DMS53 treated with DMSO at 0.1 percent for 48 hours (cell line): ENCODE measurements around the gene GTPBP4.
A peak's percentile ranks its signal among the peaks of the same experiment; 100 is the strongest.

Experiments used
- DNase-seq: peaks from one replicate; lab custom pipeline; 2025; ENCODE audit not compliant: unreplicated experiment; lab: John Stamatoyannopoulos, UW

Gene GTPBP4

GRCh38 chr10:966466-967235, 21.6 kb upstream of the GTPBP4 start:
- DNase-seq, result no peak

GRCh38 chr10:968546-969199, 19.6 kb upstream of the GTPBP4 start:
- no peak for DNase-seq

GRCh38 chr10:969473-970150, 18.6 kb upstream of the GTPBP4 start:
- no peak for DNase-seq

GRCh38 chr10:970311-971149, 17.7 kb upstream of the GTPBP4 start:
- DNase-seq, result peak; percentile 99

GRCh38 chr10:971150-971542, 17.1 kb upstream of the GTPBP4 start:
- DNase-seq, result peak; percentile 25

GRCh38 chr10:971613-972012, 16.6 kb upstream of the GTPBP4 start:
- DNase-seq, result no peak

- DNase-seq, result no peak
Observed at GRCh38 chr10:972763-973162, 15.5 kb upstream of the GTPBP4 start.

GRCh38 chr10:974038-974784, 14.0 kb upstream of the GTPBP4 start:
- DNase-seq, result peak; percentile 96

- no peak for DNase-seq
Observed at GRCh38 chr10:974785-975074, 13.5 kb upstream of the GTPBP4 start.

- no peak for DNase-seq
Observed at GRCh38 chr10:976316-976715, 11.9 kb upstream of the GTPBP4 start.

- DNase-seq, result peak; percentile 9
Observed at GRCh38 chr10:978826-979421, 9.3 kb upstream of the GTPBP4 start.

GRCh38 chr10:980468-981093, 7.7 kb upstream of the GTPBP4 start:
- DNase-seq, result no peak

- DNase-seq, result no peak
Observed at GRCh38 chr10:983401-983800, 4.8 kb upstream of the GTPBP4 start.

GRCh38 chr10:983971-984655, 4.1 kb upstream of the GTPBP4 start:
- DNase-seq, result no peak

GRCh38 chr10:985361-985760, 2.9 kb upstream of the GTPBP4 start:
- DNase-seq, result no peak

- DNase-seq, result peak; percentile 92
Observed at GRCh38 chr10:986137-986825, 2.0 kb upstream of the GTPBP4 start.

- DNase-seq, result no peak
Observed at GRCh38 chr10:986881-987619, 1.2 kb upstream of the GTPBP4 start.

- peak; percentile 27 for DNase-seq
Observed at GRCh38 chr10:987620-987869, 689 bp upstream of the GTPBP4 start.
